Hepatic stellate cell (primary cell): Measurements from ENCODE around the gene SLC11A2.
"Not testable (repeated sequence)": the region's sequence is repeated elsewhere in the genome, so short reads cannot be mapped to it uniquely, and the experiment has no call there.

ENCODE experiments used
- DNase-seq: peaks from one replicate; pipeline ENCODE4 v3.0.0; 2011; ENCODE audit warnings: low spot score

SLC11A2 gene

GRCh38 chr12:50947933-50948626, 78.1 kb downstream of the SLC11A2 start:
- no peak for DNase-seq

- DNase-seq: no peak
Measured at GRCh38 chr12:50937653-50938052, 88.5 kb downstream of the SLC11A2 start.

- no peak for DNase-seq
Measured at GRCh38 chr12:50936821-50937530, 89.2 kb downstream of the SLC11A2 start.

- DNase-seq: no peak
Measured at GRCh38 chr12:50934981-50935807, 91.0 kb downstream of the SLC11A2 start.

- DNase-seq: no peak
Measured at GRCh38 chr12:50934371-50934851, 91.8 kb downstream of the SLC11A2 start.

- DNase-seq: no peak
Measured at GRCh38 chr12:50933459-50934124, 92.6 kb downstream of the SLC11A2 start.

- no peak for DNase-seq
Measured at GRCh38 chr12:50932787-50933280, 93.3 kb downstream of the SLC11A2 start.

- not testable (repeated sequence) for DNase-seq
Measured at GRCh38 chr12:50930477-50930876, 95.7 kb downstream of the SLC11A2 start.

- DNase-seq: no peak
Measured at GRCh38 chr12:50929831-50930230, 96.4 kb downstream of the SLC11A2 start.
